Measurements from ENCODE around the gene NYAP1.

DNA sequence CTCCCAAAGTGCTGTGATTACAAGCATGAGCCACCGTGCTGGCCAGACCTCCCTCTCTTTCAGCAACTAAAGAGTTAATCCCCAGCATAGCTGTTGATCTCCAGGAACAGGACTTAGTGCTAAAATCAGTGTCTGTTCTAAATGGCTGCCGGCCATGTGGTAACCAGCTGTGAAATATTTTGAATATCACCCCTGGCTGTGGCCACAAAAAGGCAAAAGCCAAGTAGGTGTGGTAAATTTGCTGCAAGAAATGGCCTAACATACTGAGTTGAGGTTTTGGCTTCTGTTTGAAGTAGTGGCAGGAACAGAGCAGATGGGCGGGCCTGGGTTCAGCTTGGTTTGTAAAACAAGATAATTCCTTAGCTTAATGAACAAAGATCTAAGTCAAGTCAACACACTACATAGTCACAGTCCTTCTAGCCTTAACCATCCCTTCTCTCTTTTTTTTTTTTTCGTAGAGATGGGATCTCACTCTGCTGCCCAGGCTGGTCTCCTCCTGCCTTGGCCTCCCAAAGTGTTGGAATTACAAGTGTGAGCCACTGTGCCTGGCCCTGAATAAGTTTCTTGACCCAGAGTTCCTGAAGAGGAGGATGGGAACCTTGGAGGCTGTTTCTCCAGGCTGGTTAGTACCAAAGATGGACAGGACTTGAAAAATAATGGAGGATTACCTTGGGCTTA lies 32.5 kb downstream of the NYAP1 start:
- TF ChIP-seq, protein P1, sequence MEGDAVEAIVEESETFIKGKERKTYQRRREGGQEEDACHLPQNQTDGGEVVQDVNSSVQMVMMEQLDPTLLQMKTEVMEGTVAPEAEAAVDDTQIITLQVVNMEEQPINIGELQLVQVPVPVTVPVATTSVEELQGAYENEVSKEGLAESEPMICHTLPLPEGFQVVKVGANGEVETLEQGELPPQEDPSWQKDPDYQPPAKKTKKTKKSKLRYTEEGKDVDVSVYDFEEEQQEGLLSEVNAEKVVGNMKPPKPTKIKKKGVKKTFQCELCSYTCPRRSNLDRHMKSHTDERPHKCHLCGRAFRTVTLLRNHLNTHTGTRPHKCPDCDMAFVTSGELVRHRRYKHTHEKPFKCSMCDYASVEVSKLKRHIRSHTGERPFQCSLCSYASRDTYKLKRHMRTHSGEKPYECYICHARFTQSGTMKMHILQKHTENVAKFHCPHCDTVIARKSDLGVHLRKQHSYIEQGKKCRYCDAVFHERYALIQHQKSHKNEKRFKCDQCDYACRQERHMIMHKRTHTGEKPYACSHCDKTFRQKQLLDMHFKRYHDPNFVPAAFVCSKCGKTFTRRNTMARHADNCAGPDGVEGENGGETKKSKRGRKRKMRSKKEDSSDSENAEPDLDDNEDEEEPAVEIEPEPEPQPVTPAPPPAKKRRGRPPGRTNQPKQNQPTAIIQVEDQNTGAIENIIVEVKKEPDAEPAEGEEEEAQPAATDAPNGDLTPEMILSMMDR (IDR thresholded peaks at IDR 0.05; ENCODE audit: poor library complexity), result no peak
- no peak for TF ChIP-seq EZH2 (IDR thresholded peaks at IDR 0.05; ENCODE audit: borderline replicate concordance)
